ENCODE measurements around the gene ING4.

ING4 gene

GRCh38 chr12:6685814-6686213 is 22.9 kb upstream of the ING4 start:
- no peak for DNase-seq

- no peak for DNase-seq
These were observed 21.7 kb upstream of the ING4 start for GRCh38 chr12:6684609-6685008.

- DNase-seq: no peak
These were observed 14.0 kb upstream of the ING4 start for GRCh38 chr12:6676962-6677361.

- DNase-seq: no peak
These were observed 9.2 kb upstream of the ING4 start for GRCh38 chr12:6672143-6672542.

- peak; percentile 61 for DNase-seq
These were observed 4.8 kb upstream of the ING4 start for GRCh38 chr12:6667559-6668210.

- no peak for DNase-seq
These were observed 3.3 kb upstream of the ING4 start for GRCh38 chr12:6666211-6666610.

- peak; percentile 67 for DNase-seq
These were observed 2.0 kb upstream of the ING4 start for GRCh38 chr12:6664902-6665301.

GRCh38 chr12:6662602-6662905 is 365 bp downstream of the ING4 start:
- no peak for DNase-seq

GRCh38 chr12:6653987-6654386 is 8.9 kb downstream of the ING4 start:
- no peak for DNase-seq

GRCh38 chr12:6653342-6653741 is 9.6 kb downstream of the ING4 start:
- DNase-seq: no peak

GRCh38 chr12:6652391-6652790 is 10.5 kb downstream of the ING4 start:
- DNase-seq: no peak

- DNase-seq: no peak
These were observed 12.1 kb downstream of the ING4 start for GRCh38 chr12:6650832-6651231.

- no peak for DNase-seq
These were observed 15.8 kb downstream of the ING4 start, which contains the start of gene ACRBP for GRCh38 chr12:6647083-6647604. TSS of gene ACRBP (minus strand) at chr12:6647432. CDS start at chr12:6647366, 66 bp downstream.

GRCh38 chr12:6646276-6647082 is 16.4 kb downstream of the ING4 start:
- DNase-seq: no peak

- no peak for DNase-seq
These were observed 18.0 kb downstream of the ING4 start for GRCh38 chr12:6644903-6645302.

GRCh38 chr12:6644257-6644596 is 18.7 kb downstream of the ING4 start:
- peak; percentile 41 for DNase-seq

GRCh38 chr12:6643569-6644256 is 19.2 kb downstream of the ING4 start:
- no peak for DNase-seq

- no peak for DNase-seq
These were observed 21.8 kb downstream of the ING4 start for GRCh38 chr12:6641131-6641530.

- no peak for DNase-seq
These were observed 22.4 kb downstream of the ING4 start for GRCh38 chr12:6640497-6640896.

- no peak for DNase-seq
These were observed 23.6 kb downstream of the ING4 start for GRCh38 chr12:6639151-6639801.

GRCh38 chr12:6638305-6638704 is 24.6 kb downstream of the ING4 start:
- DNase-seq: no peak

GRCh38 chr12:6635856-6636531 is 26.9 kb downstream of the ING4 start, which contains the start of gene LPAR5:
TSS of gene LPAR5 (minus strand) at chr12:6635959. CDS start at chr12:6621248, 14,711 bp downstream.
- peak; percentile 38 for DNase-seq
